Heart right ventricle (tissue), 16 donors: ENCODE data around the gene NREP. TPM values are rescaled to one million over a fixed set of nuclear protein-coding genes. Genes with fewer than 3 reads are reported as not detected.

Experiments used
- ATAC-seq, 8 donors: fragments of 200-7000 bp; cut with Tn5 transposase; one replicate each; pipeline ENCODE4 v1.9.1; 2020; ENCODE audit warnings: mild to moderate bottlenecking in 8 of 8, moderate library complexity in 8 of 8, moderate number of reproducible peaks in 1 of 8
- DNase-seq, 2 donors: peaks; one replicate each; pipeline ENCODE4 v3.0.0-alpha.2; 2020
- H3K27ac ChIP-seq, 10 donors: fragments of 200-600 bp; sonication (generic) in 2 of 10; one replicate each; pipeline versions ENCODE4 v1.5.0 to v1.8.0; 2020 to 2022; ENCODE audit warnings: mild to moderate bottlenecking in 3 of 10
- H3K27me3 ChIP-seq, 7 donors: fragments of 200-600 bp; one replicate each; pipeline ENCODE4 v1.8.0; 2021 to 2022; ENCODE audit warnings: mild to moderate bottlenecking in 2 of 7
- H3K36me3 ChIP-seq, 9 donors: fragments of 200-600 bp; sonication (generic) in 1 of 9; one replicate each; pipeline versions ENCODE4 v1.5.0 to v1.8.0; 2020 to 2022; ENCODE audit warnings: mild to moderate bottlenecking in 2 of 9
- H3K4me1 ChIP-seq, 9 donors: fragments of 200-600 bp; sonication (generic) in 1 of 9; one replicate each; pipeline versions ENCODE4 v1.5.0 to v1.8.0; 2020 to 2022; ENCODE audit warnings: mild to moderate bottlenecking in 4 of 9
- H3K4me3 ChIP-seq, 10 donors: fragments of 200-600 bp; sonication (generic) in 2 of 10; one replicate each; pipeline versions ENCODE4 v1.5.0 to v1.8.0; 2020 to 2022; ENCODE audit warnings: mild to moderate bottlenecking in 7 of 10, moderate library complexity in 2 of 10
- H3K9me3 ChIP-seq, 11 donors: fragments of 200-600 bp in 10 of 11; sonication (generic) in 2 of 11; one replicate each; pipeline versions ENCODE4 v1.5.0 to v1.8.0; 2013 to 2022; ENCODE audit warnings: mild to moderate bottlenecking in 2 of 11, control low read depth in 1 of 11, moderate library complexity in 1 of 11
- CTCF ChIP-seq, 9 donors: fragments of 200-600 bp; sonication (generic) in 2 of 9; IDR thresholded peaks; one replicate each; pipeline versions ENCODE4 v1.5.0 to v1.8.0; 2021 to 2022; ENCODE audit warnings: antibody characterized with exemption in 9 of 9, mild to moderate bottlenecking in 5 of 9, moderate library complexity in 1 of 9
- WGBS, 2 donors: extraction: QIAGEN DNeasy Blood & Tissue Kit; methylation state at CpG; one replicate each; pipeline ENCODE4 v1.1.7; 2013; ENCODE audit warnings: inconsistent platforms in 1 of 2; 5-methylcytosine and 5-hydroxymethylcytosine counted together
- intact Hi-C, 10 donors: fragments of 100-400 bp; cut with DNase I; formaldehyde crosslinking; loops; one replicate each; pipeline versions ENCODE4 v1.11.1 to v1.14.2; 2022
- polyA plus RNA-seq, 2 donors: library from polyadenylated mRNA; stranded (reverse); fragments of 200-250 nt; gene quantifications; one replicate each; pipeline ENCODE4 v1.2.3, GENCODE V29; 2013
- total RNA-seq, 10 donors: library from RNA; stranded (reverse); fragmentation: NEBNext Ultra II Directional in 3 of 10; extraction: Animal tissue kit (Norgen Biotek cat#: 25700) in 3 of 10; gene quantifications; one replicate each; pipeline versions ENCODE4 v1.2.1 to v1.2.4, GENCODE V29; 2021 to 2023
- donor health status: Arrhythmogenic right ventricular cardiomyopathy.
- donor health status: ischemic (EF 13 %, LVEDD 7.1; RV severe dilation, severe dysfunction).
- donor health status: healthy with polysubstance abuse.
- donor health status: DM: no; HTN: yes; CAD: no.
- donor health status: DM: no; HTN: no; CAD: no.
- donor health status: ischemic (EF 25% LVEDD 6.9; RV normal size, moderate dysfunction).
- donor health status: ischemic (EF 25% LVEDD 5.7; RV mildly dilated, moderate dysfunction).
- donor health status: healthy.
- donor health status: DM: yes; HTN: yes; CAD: no.
- donor health status: Ischemic cardiomyopathy.
- donor health status: ischemic (EF 35%, LVEDD 5.7; RV mildly dilated, moderate dysfunction).
- donor health status: nonischemic (EF 11% LVEDD 7.7; RV severe dilation, severe dysfunction).
- donor health status: DM: yes; HTN: yes; CAD: no.
- donor health status: PGD.
- donor health status: ischemic (EF 29% LVEDD 5.4; RV normal size, mild dysfunction).
- donor health status: nonischemic (EF 23%, LVEDD 6.1; RV moderate dilation, normal function).

The NREP gene
- total and polyA plus RNA-seq, 12 donors, result 10.4 to 72.3 (median 38.9) TPM

GRCh38 chr5:111757355-111758283 is 625 bp upstream of the NREP start:
- no peaks in the 10 kb centered on the region for H3K36me3 ChIP-seq
- intact Hi-C loops, result loop anchor here (1.0 to 10.0 kb wide), 13 partner anchors 75 to 390 kb away; no protein-coding TSS in a partner anchor
- 1% methylated on average over 92 to 98 of the region's 98 CpGs for WGBS, 2 donors
- ATAC-seq (peak; percentile 89 to 96 (median 90)), DNase-seq (peak; percentile 97)
- H3K9me3 ChIP-seq, result no peaks in the 10 kb centered on the region
- TF ChIP-seq CTCF (IDR thresholded peaks at IDR 0.05), result peak in 6 of 9 donors; percentile 20 to 45 (median 34)
- H3K27ac ChIP-seq, result peak overlapping the region; percentile 85 to 97 (median 92)
- H3K4me3 ChIP-seq, result peak overlapping the region; percentile 19 to 78 (median 70)
- H3K4me1 ChIP-seq, result peaks cover 0 to 42% (median 29%) of the 10 kb centered on the region in 9 donors
- H3K27me3 ChIP-seq, result no peaks in the 10 kb centered on the region

- no peaks in the 10 kb centered on the region for H3K9me3 ChIP-seq
- ATAC-seq (peak; percentile 13 to 76 (median 60)), DNase-seq (no peak)
- TF ChIP-seq CTCF (IDR thresholded peaks at IDR 0.05), result peak in 1 of 9 donors; percentile 9
- peak overlapping the region; percentile 34 to 78 (median 70) for H3K4me3 ChIP-seq
- intact Hi-C loops, result loop anchor here (1.0 to 10.0 kb wide), 13 partner anchors 74 to 391 kb away; no protein-coding TSS in a partner anchor
- WGBS, 2 donors, result 0 to 1% methylated on average over 5 of the region's 5 CpGs
- H3K27me3 ChIP-seq, result no peaks in the 10 kb centered on the region
- H3K36me3 ChIP-seq, result peaks cover 0 to 7% (median 0%) of the 10 kb centered on the region in 9 donors
- H3K27ac ChIP-seq, result peak overlapping the region; percentile 5 to 97 (median 89)
- H3K4me1 ChIP-seq, result peaks cover 0 to 52% (median 30%) of the 10 kb centered on the region in 9 donors
Measured at GRCh38 chr5:111755942-111756381, 1.0 kb downstream of the NREP start.

GRCh38 chr5:111755345-111755941 is 1.6 kb downstream of the NREP start:
- no peak for ATAC-seq
- H3K9me3 ChIP-seq, result no peaks in the 10 kb centered on the region
- WGBS, 2 donors, result 12 to 20% methylated on average over 8 of the region's 8 CpGs
- intact Hi-C loops, result loop anchor here in 9 of 10 donors (5.0 to 10.0 kb wide), 9 partner anchors 73 to 392 kb away; no protein-coding TSS in a partner anchor
- peaks cover 0 to 12% (median 0%) of the 10 kb centered on the region in 9 donors for H3K36me3 ChIP-seq
- DNase-seq, result no peak
- TF ChIP-seq CTCF (IDR thresholded peaks at IDR 0.05), result no peak
- H3K27ac ChIP-seq, result peak overlapping the region; percentile 5 to 97 (median 88)
- peaks cover 0 to 55% (median 30%) of the 10 kb centered on the region in 9 donors for H3K4me1 ChIP-seq
- no peaks in the 10 kb centered on the region for H3K27me3 ChIP-seq
- peak overlapping the region in 9 of 10 donors; percentile 62 to 78 (median 71) for H3K4me3 ChIP-seq
